ENCODE measurements around the gene GRIN1. TPM values are rescaled to one million over a fixed set of nuclear protein-coding genes. Genes with fewer than 3 reads are reported as not detected.
"Not testable (repeated sequence)": the region's sequence is repeated elsewhere in the genome, so short reads cannot be mapped to it uniquely, and the experiment has no call there.

The GRIN1 gene
- total RNA-seq, 4 donors from 2014 or later = not detected

GRCh38 chr9:137128862-137129455 lies 10.0 kb upstream of the GRIN1 start:
- Histone ChIP-seq H3K9me3 (no peaks in the 10 kb centered on the region), H3K27ac (peak overlapping the region; percentile 17 to 75 (median 57)), H3K4me3 (replicated peaks in 1 of 3) (peak overlapping the region; percentile 59 to 92 (median 74)), H3K36me3 (no peaks in the 10 kb centered on the region), H3K27me3 (no peaks in the 10 kb centered on the region), H3K4me1 (peaks cover 5 to 14% of the 10 kb centered on the region in 2 donors)
- peak; percentile 16 to 40 for DNase-seq
- intact Hi-C loops (cut with DNase I) = no loop called here
- TF ChIP-seq POLR2A (IDR thresholded peaks at IDR 0.05) = no peak
- TF ChIP-seq CTCF (IDR thresholded peaks at IDR 0.05) = no peak
- 48 to 67% methylated on average over 12 to 14 of the region's 37 CpGs for WGBS, 2 donors

- peaks cover 5 to 14% of the 10 kb centered on the region in 2 donors for H3K4me1 ChIP-seq
- WGBS, 2 donors = 2% methylated on average over 9 of the region's 86 CpGs; no CpG with 5 or more reads in 1 of the 2 donors
- H3K4me3 ChIP-seq (replicated peaks in 1 of 3) = peak overlapping the region; percentile 59 to 92 (median 74)
- TF ChIP-seq CTCF (IDR thresholded peaks at IDR 0.05) (peak in 1 of 6 experiments; percentile 29), POLR2A (IDR thresholded peaks at IDR 0.05) (peak in 1 of 2 donors; percentile 68)
- no peaks in the 10 kb centered on the region for H3K36me3 ChIP-seq
- peak; percentile 87 to 88 for DNase-seq
- no peaks in the 10 kb centered on the region for H3K27me3 ChIP-seq
- no peaks in the 10 kb centered on the region for H3K9me3 ChIP-seq
- H3K27ac ChIP-seq = peak overlapping the region; percentile 34 to 75 (median 57)
- intact Hi-C loops (cut with DNase I) = no loop called here
Observed at GRCh38 chr9:137129456-137130175, 9.3 kb upstream of the GRIN1 start.

- H3K27me3 ChIP-seq = no peaks in the 10 kb centered on the region
Observed at GRCh38 chr9:137130176-137130755, 8.7 kb upstream of the GRIN1 start.

GRCh38 chr9:137134191-137134590 lies 4.8 kb upstream of the GRIN1 start:
- TF ChIP-seq CTCF (IDR thresholded peaks at IDR 0.05) = no peak
- no peak for TF ChIP-seq POLR2A (IDR thresholded peaks at IDR 0.05)
- no peaks in the 10 kb centered on the region for H3K36me3 ChIP-seq
- H3K4me3 ChIP-seq (replicated peaks in 1 of 3) = no peak overlapping the region
- peaks cover 5 to 9% of the 10 kb centered on the region in 2 donors for H3K4me1 ChIP-seq
- 85 to 87% methylated on average over 4 of the region's 4 CpGs for WGBS, 2 donors
- intact Hi-C loops (cut with DNase I) = no loop called here
- H3K27ac ChIP-seq = no peak overlapping the region
- DNase-seq = no peak
- H3K9me3 ChIP-seq = no peaks in the 10 kb centered on the region
- peaks cover 17% of the 10 kb centered on the region for H3K27me3 ChIP-seq

More at GRCh38 chr9:137130176-137130755, 8.7 kb upstream of the GRIN1 start:
- Histone ChIP-seq H3K9me3 (no peaks in the 10 kb centered on the region), H3K4me1 (peaks cover 5 to 14% of the 10 kb centered on the region in 2 donors), H3K27ac (peak overlapping the region in 2 of 3 donors; percentile 34 to 75), H3K4me3 (replicated peaks in 1 of 3) (peak overlapping the region; percentile 59 to 92 (median 74)), H3K36me3 (no peaks in the 10 kb centered on the region)
- DNase-seq = no peak
- intact Hi-C loops (cut with DNase I) = no loop called here
- WGBS, 2 donors = 28% methylated on average over 4 to 6 of the region's 58 CpGs
- no peak for TF ChIP-seq CTCF (IDR thresholded peaks at IDR 0.05)
- no peak for TF ChIP-seq POLR2A (IDR thresholded peaks at IDR 0.05)

GRCh38 chr9:137135154-137135553 lies 3.8 kb upstream of the GRIN1 start:
- 81 to 82% methylated on average over 9 of the region's 9 CpGs for WGBS, 2 donors
- H3K4me1 ChIP-seq; H3K9me3 ChIP-seq; intact Hi-C loops (cut with DNase I); DNase-seq; H3K27ac ChIP-seq; H3K36me3 ChIP-seq; H3K4me3 ChIP-seq (replicated peaks in 1 of 3): not testable (repeated sequence)
- peaks cover 17% of the 10 kb centered on the region for H3K27me3 ChIP-seq

Data from thyroid gland (tissue), 4 donors.